SH-SY5Y (cell line): ENCODE data around the gene NKIRAS1.

Experiments used
- GATA2 ChIP-seq: IDR thresholded peaks from 2 replicates; pipeline ENCODE4 v1.6.1; 2011; ENCODE audit warnings: mild to moderate bottlenecking, low read depth, low read length
- GATA3 ChIP-seq: IDR thresholded peaks from 2 replicates; pipeline ENCODE4 v1.6.1; 2011; ENCODE audit warnings: low read depth, mild to moderate bottlenecking, low read length, moderate library complexity

DNA sequence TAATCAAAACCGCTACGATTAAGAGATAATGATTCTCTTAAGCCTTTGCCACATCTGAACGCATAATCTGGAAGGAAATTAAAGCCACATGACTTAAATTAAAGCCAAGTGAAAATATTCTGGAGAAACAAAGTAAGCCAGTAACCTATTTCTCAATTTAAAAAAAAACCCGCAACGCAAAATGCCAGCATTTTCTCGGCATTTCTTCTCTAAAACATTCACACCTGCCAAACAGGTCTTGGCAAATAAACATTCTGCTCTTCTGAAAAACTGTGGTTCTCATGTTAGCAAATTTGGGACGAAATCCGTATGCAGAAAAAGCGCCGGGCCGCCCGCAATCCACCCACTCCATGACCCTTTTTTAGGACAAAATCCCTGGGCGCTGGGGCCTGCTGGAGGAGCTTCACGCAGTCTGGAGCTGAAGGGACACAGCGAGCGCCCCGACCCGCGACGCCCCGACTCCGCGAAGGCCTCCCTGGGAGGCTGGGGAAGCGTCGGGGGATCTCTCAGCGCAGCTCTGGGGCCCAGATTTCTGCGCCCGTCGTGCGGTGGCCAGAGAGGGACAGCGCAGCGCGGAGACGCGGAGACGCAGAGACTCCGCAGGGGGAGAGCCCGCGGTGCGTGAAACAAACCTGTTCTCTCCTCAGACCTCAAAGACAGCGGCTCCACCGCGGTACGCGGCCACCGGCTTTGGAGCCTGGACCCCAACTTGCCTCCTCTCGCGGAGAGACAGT is 471 bp downstream of the NKIRAS1 start:
- TF ChIP-seq GATA2 (no peak), GATA3 (no peak)
